ENCODE results near the gene ZC3H10. TPM values are rescaled to one million over a fixed set of nuclear protein-coding genes. Genes with fewer than 3 reads are reported as not detected.

Gene ZC3H10
- total and polyA plus RNA-seq, 2 of the 8 experiments (the other 6 are each of a cell fraction or from before 2014, with no cell fraction given) = 4.0 to 11.2 TPM

GRCh38 chr12:56152132-56152755, 34.2 kb downstream of the ZC3H10 start, which contains the start of gene MYL6B (continued):
- TF ChIP-seq CHD7 (IDR thresholded peaks at IDR 0.05; ENCODE audit: insufficient replicate concordance, low read length) (no peak), GABPA (IDR thresholded peaks at IDR 0.05; ENCODE audit: borderline replicate concordance, insufficient read depth, low read length) (peak; percentile 45; the same call in 1 of the 2 replicates), ATF2 (IDR thresholded peaks at IDR 0.05; ENCODE audit: low read length) (no peak), GTF2F1 (IDR thresholded peaks at IDR 0.05; ENCODE audit: borderline replicate concordance, low read depth, low read length) (no peak), KDM5A (IDR thresholded peaks at IDR 0.05; ENCODE audit: low read length) (0 out of 2 replicates have a peak, but pooled peaks have one; percentile 27)

All from H1 (cell line).